HG03354 (cell line): Measurements from ENCODE around the gene EDN1.
"Not testable (repeated sequence)": the region's sequence is repeated elsewhere in the genome, so short reads cannot be mapped to it uniquely, and the experiment has no call there.

Experiments
- ATAC-seq: cut with Tn5 transposase; IDR thresholded peaks from one replicate; pipeline ENCODE4 v1.9.1; 2021; ENCODE audit warnings: mild to moderate bottlenecking; ENCODE audit not compliant: unreplicated experiment, poor library complexity, severe bottlenecking

EDN1 gene

GRCh38 chr6:12315292-12316081 is 25.3 kb downstream of the EDN1 start:
- no peak for ATAC-seq

- no peak for ATAC-seq
Measured at GRCh38 chr6:12318749-12319148, 28.6 kb downstream of the EDN1 start.

DNA sequence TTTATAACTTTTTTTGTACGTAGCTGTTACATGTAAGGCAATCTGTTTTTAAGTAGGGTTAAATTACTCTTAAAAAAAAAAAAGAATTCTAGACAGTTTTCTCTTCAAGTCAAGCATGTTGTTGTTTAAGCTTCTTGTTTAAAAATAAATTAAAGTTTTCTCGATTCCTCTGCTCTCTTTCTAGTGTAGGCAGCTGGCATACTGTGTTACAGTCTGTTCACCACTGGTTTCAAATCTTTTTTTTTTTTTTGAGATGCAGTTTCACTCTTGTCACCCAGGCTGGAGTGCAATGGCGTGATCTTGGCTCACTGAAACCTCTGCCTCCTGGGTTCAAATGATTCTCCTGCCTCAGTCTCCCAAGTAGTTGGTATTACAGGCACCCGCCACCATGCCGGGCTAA is 29.9 kb downstream of the EDN1 start:
- not testable (repeated sequence) for ATAC-seq

DNA sequence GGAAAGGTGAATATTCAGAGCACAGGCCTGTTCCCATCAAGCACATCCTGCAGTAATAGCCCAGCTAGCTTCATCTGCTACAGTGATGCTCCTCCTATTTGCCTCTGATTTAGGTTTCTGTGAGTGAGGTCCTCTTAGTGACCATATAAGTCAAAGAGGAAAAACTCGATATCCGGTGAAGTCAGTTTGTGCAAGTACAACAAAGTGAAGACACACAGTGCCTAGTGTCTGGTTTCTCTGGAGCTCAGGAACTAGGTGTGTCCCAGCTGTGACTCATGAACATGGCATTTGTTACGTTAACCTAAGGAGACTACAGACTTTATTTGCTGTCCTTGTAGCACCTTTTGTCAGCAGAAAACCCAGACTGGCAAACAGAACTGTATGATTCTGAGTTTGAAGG is 33.9 kb downstream of the EDN1 start:
- ATAC-seq, result no peak

DNA sequence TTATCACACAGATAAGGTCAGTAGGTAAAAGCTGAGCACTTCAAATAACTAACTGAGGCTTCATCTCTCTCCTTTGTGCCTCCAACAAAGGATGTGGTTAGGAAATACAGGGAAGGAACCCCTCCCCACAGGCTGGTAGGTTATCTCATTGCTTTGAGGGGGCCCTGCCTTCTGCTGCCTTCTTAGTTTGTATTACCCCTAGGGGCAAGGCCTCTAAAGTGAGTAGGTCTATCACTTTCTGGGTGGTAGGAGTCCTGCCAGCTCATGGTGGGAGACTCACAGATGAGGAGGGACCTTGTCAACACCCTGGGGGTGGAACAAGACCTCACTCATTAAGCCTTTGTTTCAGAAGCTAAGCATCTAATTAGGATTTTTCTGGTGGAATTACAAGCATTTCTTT is 34.6 kb downstream of the EDN1 start:
- no peak for ATAC-seq

DNA sequence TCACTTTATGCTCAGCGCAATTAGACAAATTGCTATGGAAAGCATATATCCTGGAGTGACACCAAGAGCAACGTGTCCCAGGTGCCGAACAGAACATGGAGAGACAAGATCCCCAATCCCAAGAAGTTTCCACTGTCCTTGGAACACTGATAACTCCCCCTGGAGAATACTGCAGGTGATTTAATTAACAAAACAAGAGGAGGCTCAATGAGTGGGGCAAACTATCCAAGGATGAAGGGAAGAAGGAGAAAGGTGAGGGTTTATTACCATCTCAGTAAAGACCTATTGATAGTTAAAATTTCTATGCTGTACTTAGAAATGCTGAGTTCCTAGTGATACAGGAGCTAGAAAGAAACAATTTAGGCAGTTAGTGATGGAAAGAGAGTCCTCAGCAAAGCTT is 35.7 kb downstream of the EDN1 start:
- no peak for ATAC-seq

GRCh38 chr6:12327391-12327790 is 37.2 kb downstream of the EDN1 start:
- ATAC-seq, result no peak

DNA sequence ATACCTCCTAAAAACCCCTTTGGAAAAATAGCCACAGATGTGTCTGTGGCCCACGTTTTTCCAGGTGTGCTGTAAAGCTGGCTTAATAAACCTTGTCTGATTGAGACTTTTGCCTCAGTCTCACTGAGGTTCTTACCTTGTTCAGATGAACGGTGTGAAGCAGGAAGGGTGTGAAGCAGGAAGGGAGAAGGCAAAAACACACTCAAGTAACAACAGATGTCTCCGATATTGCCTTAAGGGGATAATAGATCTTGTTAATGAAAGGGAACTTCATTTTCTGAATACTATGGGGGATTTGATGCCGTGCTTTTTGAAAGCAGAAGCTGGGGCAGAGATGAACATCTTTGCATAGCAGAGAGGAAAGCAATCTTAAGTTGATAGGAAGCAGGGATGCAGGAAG is 37.8 kb downstream of the EDN1 start:
- ATAC-seq, result no peak

DNA sequence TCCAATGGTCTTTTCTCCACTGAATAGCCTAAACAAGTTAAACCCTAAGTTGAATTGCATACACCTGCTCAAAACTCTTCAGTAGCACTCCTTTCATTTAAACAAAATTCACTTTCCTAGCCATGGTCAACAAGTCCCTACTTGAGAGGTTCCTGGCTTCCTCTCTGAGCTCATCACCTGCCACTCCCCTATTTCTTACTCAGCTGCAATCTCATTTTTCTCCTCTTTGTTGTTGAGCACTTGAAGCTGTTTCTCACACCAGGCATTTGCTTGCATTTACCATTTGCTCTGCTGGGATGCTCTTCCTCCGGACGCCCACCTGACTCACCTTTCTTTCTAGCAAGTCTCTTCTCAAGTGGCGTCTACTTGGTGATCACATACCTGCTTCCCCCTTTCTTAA is 38.5 kb downstream of the EDN1 start:
- ATAC-seq, result no peak

DNA sequence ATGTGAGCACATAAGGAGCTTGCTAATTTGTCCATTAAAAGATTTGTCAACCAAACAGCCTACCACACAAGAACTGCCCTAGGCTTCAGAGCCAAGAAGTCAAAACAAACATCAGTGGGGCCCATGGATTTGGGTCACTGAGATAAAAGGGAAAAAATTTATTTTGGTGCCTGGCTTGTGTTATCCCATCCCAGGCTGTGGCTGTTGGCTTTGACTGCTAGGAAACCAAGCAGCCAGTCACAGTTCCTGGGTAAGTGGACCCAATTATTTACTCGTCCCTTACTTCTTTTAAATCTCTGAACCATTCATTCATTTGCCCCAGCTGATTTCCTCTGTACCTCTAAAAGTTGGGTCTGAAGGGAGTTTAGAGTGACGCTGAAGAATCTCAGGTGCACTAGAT is 41.3 kb downstream of the EDN1 start:
- no peak for ATAC-seq

DNA sequence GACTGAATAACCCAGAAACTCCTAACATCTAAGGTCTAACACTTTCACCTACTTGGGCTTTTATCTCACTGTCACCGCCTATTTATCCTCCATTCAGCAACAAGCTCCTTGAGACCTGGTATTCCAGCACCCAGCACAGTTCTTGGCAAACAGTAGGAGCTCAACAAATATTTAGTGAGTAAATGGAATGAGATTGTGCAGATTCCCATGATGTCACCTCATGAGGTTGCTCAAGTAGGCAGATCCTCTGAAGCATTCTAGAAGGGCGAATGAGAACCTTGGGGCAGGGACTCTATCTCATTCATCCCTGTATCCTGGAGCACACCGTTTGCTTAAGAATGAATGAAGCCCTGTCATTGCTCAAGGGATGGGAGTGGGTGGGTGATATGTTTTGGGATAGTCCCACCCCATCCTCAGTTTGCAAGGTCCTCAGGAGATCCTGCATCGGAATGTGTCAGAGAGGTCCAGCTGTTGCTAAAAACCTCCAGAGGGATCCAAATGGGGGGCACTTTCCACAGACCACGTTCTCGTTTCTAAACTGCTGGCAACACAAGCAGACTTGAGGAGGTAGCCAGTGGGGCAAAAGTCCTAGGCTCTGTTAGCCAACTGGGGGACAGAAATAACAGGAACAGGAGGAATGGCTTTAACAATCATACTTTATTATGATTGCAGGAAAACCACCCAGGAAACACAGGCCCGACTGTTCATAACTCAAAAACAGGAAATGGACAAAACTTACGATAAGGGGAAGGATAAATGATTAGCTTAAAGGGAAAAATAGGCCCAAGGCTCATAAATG is 42.0 kb downstream of the EDN1 start:
- ATAC-seq, result no peak

DNA sequence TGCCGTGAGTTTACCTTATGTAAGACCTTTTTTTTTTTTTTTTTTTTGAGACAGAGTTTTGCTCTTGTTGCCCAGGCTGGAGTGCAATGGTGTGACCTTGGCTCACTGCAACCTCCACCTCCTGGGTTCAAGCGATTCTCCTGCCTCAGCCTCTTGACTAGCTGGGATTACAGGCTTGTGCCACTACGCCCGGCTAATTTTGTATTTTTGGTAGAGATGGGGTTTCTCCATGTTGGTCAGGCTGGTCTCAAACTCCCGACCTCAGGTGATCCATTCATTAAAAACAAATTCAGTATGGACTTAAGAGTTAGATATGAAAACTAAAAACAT is 42.6 kb downstream of the EDN1 start:
- not testable (repeated sequence) for ATAC-seq

- no peak for ATAC-seq
Measured at GRCh38 chr6:12333128-12333527, 43.0 kb downstream of the EDN1 start.

- no peak for ATAC-seq
Measured at GRCh38 chr6:12334526-12335130, 44.5 kb downstream of the EDN1 start.

DNA sequence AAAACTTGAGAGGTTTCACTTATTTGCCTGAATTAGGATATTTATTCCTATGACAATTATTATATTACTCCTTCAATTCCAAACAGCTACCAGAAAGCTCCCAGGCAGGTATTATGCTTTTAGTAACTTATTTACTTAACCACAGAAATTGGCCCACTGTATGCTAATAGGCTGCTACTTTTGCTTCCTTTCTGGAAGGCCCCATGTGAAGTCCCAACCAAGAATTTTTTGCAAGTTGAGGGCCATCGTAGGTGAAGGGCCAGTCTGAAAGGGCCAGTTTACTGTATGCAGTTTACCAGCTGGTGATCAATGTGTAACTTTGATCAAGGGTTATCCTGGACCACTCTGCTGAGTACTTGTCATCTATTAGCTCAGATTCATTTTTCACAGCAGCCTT is 45.0 kb downstream of the EDN1 start:
- peak; percentile 59 for ATAC-seq

DNA sequence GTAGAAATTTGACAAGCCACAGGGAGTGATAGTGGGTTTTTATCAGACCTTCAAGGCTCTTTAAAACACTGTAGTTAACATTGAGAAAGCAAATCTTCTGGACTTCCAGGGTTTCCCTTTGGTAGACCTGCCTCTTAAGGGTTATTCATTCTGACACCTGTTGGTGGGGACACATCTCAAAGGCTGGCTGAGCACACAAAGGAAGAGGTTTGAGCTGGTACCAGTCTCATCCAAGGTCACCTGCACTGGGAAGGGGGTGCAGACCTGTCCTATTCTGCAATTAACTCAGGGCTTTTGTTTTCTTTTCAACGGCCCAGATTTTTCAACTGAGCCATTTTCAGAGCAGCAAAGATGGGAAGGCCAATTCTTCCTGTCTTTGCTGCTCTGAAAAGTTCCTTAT is 45.6 kb downstream of the EDN1 start:
- peak; percentile 21 for ATAC-seq

GRCh38 chr6:12336121-12336971 is 46.2 kb downstream of the EDN1 start:
- peak; percentile 40 for ATAC-seq

DNA sequence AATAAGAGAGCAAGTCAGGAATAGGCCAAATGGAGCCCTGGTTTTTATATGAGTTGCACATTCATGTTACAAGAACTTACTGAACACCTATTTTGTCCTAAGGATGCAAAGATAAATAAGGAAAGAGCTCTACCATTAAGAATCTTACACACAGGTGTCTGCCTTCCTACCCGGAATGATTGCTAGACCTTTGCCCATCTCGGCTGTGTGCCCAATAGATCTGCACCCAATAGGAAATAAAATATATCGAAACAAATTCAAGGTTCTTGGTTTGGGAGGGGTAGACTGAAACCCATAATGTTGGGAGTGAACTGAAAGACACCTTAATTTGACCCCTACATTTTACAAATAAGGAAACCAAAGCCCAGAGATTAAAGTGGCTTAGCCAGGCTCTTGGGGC is 48.9 kb downstream of the EDN1 start:
- no peak for ATAC-seq

GRCh38 chr6:12339808-12340487 is 49.8 kb downstream of the EDN1 start:
- no peak for ATAC-seq

- ATAC-seq, result no peak
Measured at GRCh38 chr6:12340488-12340818, 50.3 kb downstream of the EDN1 start.
